SK-N-SH treated with all-trans-retinoic acid at 6 μM for 48 hours (cell line): Measurements from ENCODE around the gene MACROD1.

Source experiments
- ATAC-seq: fragments of 200-7000 bp; cut with Tn5 transposase; 3 replicates; pipeline ENCODE4 v1.9.1; 2020; ENCODE audit warnings: mild to moderate bottlenecking, moderate library complexity
- ARNTL ChIP-seq: fragments of 450-650 bp; formaldehyde crosslinking; IDR thresholded peaks from 2 replicates; pipeline ENCODE4 v1.5.0; 2020; ENCODE audit warnings: low read depth, mild to moderate bottlenecking, moderate library complexity, borderline replicate concordance
- BACH2 ChIP-seq: fragments of 250-450 bp; sonication (Bioruptor Pico); IDR thresholded peaks from 2 replicates; pipeline ENCODE4 v1.9.0; 2021; ENCODE audit warnings: mild to moderate bottlenecking, borderline replicate concordance
- CSDC2 ChIP-seq: fragments of 250-450 bp; sonication (Bioruptor Pico); IDR thresholded peaks from 2 replicates; pipeline ENCODE4 v1.5.0; 2020; ENCODE audit warnings: mild to moderate bottlenecking, moderate library complexity
- CSRNP3 ChIP-seq: fragments of 250-450 bp; sonication (Bioruptor Pico); IDR thresholded peaks from 2 replicates; pipeline ENCODE4 v1.5.1; 2021; ENCODE audit warnings: mild to moderate bottlenecking, moderate library complexity
- ESRRG ChIP-seq: fragments of 250-450 bp; sonication (Bioruptor Pico); IDR thresholded peaks from 2 replicates; pipeline ENCODE4 v1.6.1; 2021; ENCODE audit warnings: mild to moderate bottlenecking
- GLIS3 ChIP-seq: fragments of 250-450 bp; sonication (Bioruptor Pico); IDR thresholded peaks from 2 replicates; pipeline ENCODE4 v1.5.0; 2020; ENCODE audit warnings: mild to moderate bottlenecking, moderate library complexity
- ISL1 ChIP-seq: fragments of 250-450 bp; sonication (Bioruptor Pico); IDR thresholded peaks from 2 replicates; pipeline ENCODE4 v2.1.2; 2022; ENCODE audit warnings: mild to moderate bottlenecking, moderate library complexity
- OSR1 ChIP-seq: fragments of 250-450 bp; sonication (Bioruptor Pico); IDR thresholded peaks from 2 replicates; pipeline ENCODE4 v1.8.0; 2022; ENCODE audit warnings: moderate library complexity, mild to moderate bottlenecking, inconsistent platforms
- POU6F1 ChIP-seq: fragments of 250-450 bp; sonication (Bioruptor Pico); IDR thresholded peaks from 2 replicates; pipeline ENCODE4 v1.8.0; 2021; ENCODE audit warnings: low read depth, mild to moderate bottlenecking, moderate library complexity, borderline replicate concordance
- PPARA ChIP-seq: fragments of 250-450 bp; sonication (Bioruptor Pico); IDR thresholded peaks from 2 replicates; pipeline ENCODE4 v1.5.0; 2020; ENCODE audit warnings: mild to moderate bottlenecking, borderline replicate concordance
- RARB ChIP-seq: fragments of 250-450 bp; sonication (Bioruptor Pico); IDR thresholded peaks from 2 replicates; pipeline ENCODE4 v1.8.0; 2021; ENCODE audit warnings: mild to moderate bottlenecking, moderate library complexity
- SNAI2 ChIP-seq: fragments of 250-450 bp; sonication (Bioruptor Pico); IDR thresholded peaks from 2 replicates; pipeline ENCODE4 v1.5.0; 2020; ENCODE audit warnings: mild to moderate bottlenecking, moderate library complexity
- TCF4 ChIP-seq: fragments of 250-450 bp; sonication (Bioruptor Pico); IDR thresholded peaks from 2 replicates; pipeline ENCODE4 v1.8.0; 2021; ENCODE audit warnings: mild to moderate bottlenecking, moderate library complexity, borderline replicate concordance
- TOX ChIP-seq: fragments of 250-450 bp; sonication (Bioruptor Pico); IDR thresholded peaks from 2 replicates; pipeline ENCODE4 v1.8.0; 2021; ENCODE audit warnings: mild to moderate bottlenecking, moderate library complexity, borderline replicate concordance
- TSHZ2 ChIP-seq: fragments of 250-450 bp; sonication (Bioruptor Pico); IDR thresholded peaks from 2 replicates; pipeline ENCODE4 v1.5.0; 2020; ENCODE audit warnings: mild to moderate bottlenecking, moderate library complexity
- ZC3H10 ChIP-seq: fragments of 250-450 bp; sonication (Bioruptor Pico); IDR thresholded peaks from 2 replicates; pipeline ENCODE4 v1.5.1; 2021; ENCODE audit warnings: mild to moderate bottlenecking, moderate library complexity
- ZFP3 ChIP-seq: fragments of 250-450 bp; sonication (Bioruptor Pico); IDR thresholded peaks from 2 replicates; pipeline ENCODE4 v1.5.0; 2020; ENCODE audit warnings: mild to moderate bottlenecking, moderate library complexity
- ZFP30 ChIP-seq: fragments of 450-650 bp; formaldehyde crosslinking; IDR thresholded peaks from 2 replicates; pipeline ENCODE4 v1.5.0; 2022; ENCODE audit warnings: mild to moderate bottlenecking, moderate library complexity
- ZNF565 ChIP-seq: fragments of 450-650 bp; formaldehyde crosslinking; conservative IDR thresholded peaks from 2 replicates; pipeline ENCODE4 v1.5.0; 2020; ENCODE audit warnings: low read depth, mild to moderate bottlenecking, moderate library complexity
- ZNF8 ChIP-seq: fragments of 450-650 bp; formaldehyde crosslinking; IDR thresholded peaks from 2 replicates; pipeline ENCODE4 v1.5.0; 2020; ENCODE audit warnings: mild to moderate bottlenecking, moderate library complexity

The MACROD1 gene

GRCh38 chr11:64202992-64203391 is 37.1 kb upstream of the MACROD1 start:
- ATAC-seq: no peak
- TF ChIP-seq ARNTL (CRISPR knock-in tag) (no peak), GLIS3 (CRISPR knock-in tag) (no peak), SNAI2 (CRISPR knock-in tag) (no peak), TSHZ2 (CRISPR knock-in tag) (no peak), ISL1 (CRISPR knock-in tag) (no peak), TCF4 (no peak), PPARA (CRISPR knock-in tag) (no peak), ZNF565 (CRISPR knock-in tag) (no peak), OSR1 (no peak), BACH2 (CRISPR knock-in tag) (no peak), ESRRG (CRISPR knock-in tag) (no peak), CSDC2 (no peak), ZFP30 (no peak), POU6F1 (no peak), RARB (CRISPR knock-in tag) (no peak)

- no peak for TF ChIP-seq ISL1 (CRISPR knock-in tag)
- TF ChIP-seq CSDC2: no peak
- TF ChIP-seq TSHZ2 (CRISPR knock-in tag): no peak
- no peak for TF ChIP-seq PPARA (CRISPR knock-in tag)
- ATAC-seq: no peak
Observed at GRCh38 chr11:64201543-64201942, 35.6 kb upstream of the MACROD1 start.

- ATAC-seq: no peak
Observed at GRCh38 chr11:64198511-64198910, 32.6 kb upstream of the MACROD1 start.

More at GRCh38 chr11:64198511-64198910, 32.6 kb upstream of the MACROD1 start:
- TF ChIP-seq CSRNP3 (no peak), TOX (no peak), ZNF8 (CRISPR knock-in tag) (no peak), ESRRG (CRISPR knock-in tag) (no peak), ISL1 (CRISPR knock-in tag) (no peak), TSHZ2 (CRISPR knock-in tag) (no peak), TCF4 (no peak), ZFP3 (CRISPR knock-in tag) (no peak), ZC3H10 (CRISPR knock-in tag) (no peak), OSR1 (no peak), ARNTL (CRISPR knock-in tag) (no peak)
- TF ChIP-seq, all 23 proteins: peak for 0
